Cerebellar nuclear complex (tissue), 1 donor: ENCODE data around the gene ZFP28.

Experiments used
- DNase-seq, 2 experiments: peaks; one replicate each; lab custom pipeline; 2025; lab: John Stamatoyannopoulos, UW

Gene ZFP28

GRCh38 chr19:56538761-56539263 lies at the start of gene ZFP28:
ZFP28 (plus strand) TSS chr19:56538948; CDS start chr19:56539019, 71 bp downstream.
- no peak for DNase-seq

- DNase-seq, result no peak
Observed at GRCh38 chr19:56491399-56491798, 47.3 kb upstream of the ZFP28 start.

- no peak for DNase-seq
Observed at GRCh38 chr19:56504581-56504980, 34.2 kb upstream of the ZFP28 start.

- peak; percentile 92 to 99 for DNase-seq
Observed at GRCh38 chr19:56507446-56508289, 31.1 kb upstream of the ZFP28 start, which contains the start of gene ZNF471. ZNF471 (plus strand) TSS chr19:56507855; CDS start chr19:56511572, 3,717 bp downstream.

- no peak for DNase-seq
Observed at GRCh38 chr19:56508290-56508778, 30.4 kb upstream of the ZFP28 start.

- no peak for DNase-seq
Observed at GRCh38 chr19:56525214-56525860, 13.4 kb upstream of the ZFP28 start.

- DNase-seq, result no peak
Observed at GRCh38 chr19:56537442-56537841, 1.3 kb upstream of the ZFP28 start.

- peak; percentile 86 to 90 for DNase-seq
Observed at GRCh38 chr19:56538254-56538760, 441 bp upstream of the ZFP28 start.

- DNase-seq, result no peak
Observed at GRCh38 chr19:56543776-56544175, 5.0 kb downstream of the ZFP28 start.

GRCh38 chr19:56547535-56547934 lies 8.8 kb downstream of the ZFP28 start:
- DNase-seq, result no peak

GRCh38 chr19:56554272-56554869 lies 15.6 kb downstream of the ZFP28 start:
- no peak for DNase-seq

GRCh38 chr19:56562766-56563165 lies 24.0 kb downstream of the ZFP28 start:
- DNase-seq, result no peak

- DNase-seq, result no peak
Observed at GRCh38 chr19:56566904-56567273, 28.1 kb downstream of the ZFP28 start.

GRCh38 chr19:56567274-56568120 lies 28.7 kb downstream of the ZFP28 start, which contains the start of gene ZNF470:
ZNF470 (plus strand) TSS chr19:56567468; CDS start chr19:56570312, 2,844 bp downstream.
- peak; percentile 83 to 86 for DNase-seq

GRCh38 chr19:56572589-56572988 lies 33.8 kb downstream of the ZFP28 start:
- no peak for DNase-seq

- DNase-seq, result no peak
Observed at GRCh38 chr19:56573914-56574313, 35.2 kb downstream of the ZFP28 start.

GRCh38 chr19:56577719-56578602 lies 39.2 kb downstream of the ZFP28 start:
- DNase-seq, result no peak

GRCh38 chr19:56594446-56594782 lies 55.7 kb downstream of the ZFP28 start:
- no peak for DNase-seq

GRCh38 chr19:56594783-56595547 lies 56.2 kb downstream of the ZFP28 start, which contains the start of gene ZNF71:
ZNF71 (plus strand) TSS chr19:56595302; CDS start chr19:56601559, 6,257 bp downstream.
- DNase-seq, result peak in 1 of 2 experiments; percentile 69
